GM18508 (cell line): ENCODE measurements around the gene MAGOH.

Source experiments
- ATAC-seq: cut with Tn5 transposase; IDR thresholded peaks from one replicate; pipeline ENCODE4 v1.9.1; 2021; ENCODE audit warnings: moderate number of reproducible peaks; ENCODE audit not compliant: insufficient read depth, unreplicated experiment

The MAGOH gene

GRCh38 chr1:53271446-53272090 is 33.2 kb upstream of the MAGOH start:
- no peak for ATAC-seq

- ATAC-seq: no peak
These were observed 32.6 kb upstream of the MAGOH start for GRCh38 chr1:53270873-53271272.

- ATAC-seq: no peak
These were observed 31.8 kb upstream of the MAGOH start for GRCh38 chr1:53270107-53270506.

- no peak for ATAC-seq
These were observed 29.4 kb upstream of the MAGOH start for GRCh38 chr1:53267761-53268160.

GRCh38 chr1:53266038-53266437 is 27.7 kb upstream of the MAGOH start:
- no peak for ATAC-seq

- ATAC-seq: no peak
These were observed 27.3 kb upstream of the MAGOH start for GRCh38 chr1:53265581-53265980.

- ATAC-seq: no peak
These were observed 25.7 kb upstream of the MAGOH start for GRCh38 chr1:53264048-53264447.

- ATAC-seq: no peak
These were observed 23.7 kb upstream of the MAGOH start for GRCh38 chr1:53262000-53262399.

GRCh38 chr1:53260631-53261247 is 22.4 kb upstream of the MAGOH start:
- ATAC-seq: no peak

GRCh38 chr1:53259932-53260331 is 21.6 kb upstream of the MAGOH start:
- ATAC-seq: no peak

GRCh38 chr1:53258216-53258615 is 19.9 kb upstream of the MAGOH start:
- no peak for ATAC-seq

- no peak for ATAC-seq
These were observed 19.2 kb upstream of the MAGOH start for GRCh38 chr1:53257454-53258081.

GRCh38 chr1:53256511-53257453 is 18.5 kb upstream of the MAGOH start:
- no peak for ATAC-seq

GRCh38 chr1:53255031-53255430 is 16.7 kb upstream of the MAGOH start:
- ATAC-seq: no peak

- no peak for ATAC-seq
These were observed 15.8 kb upstream of the MAGOH start for GRCh38 chr1:53254011-53254640.

- no peak for ATAC-seq
These were observed 12.0 kb upstream of the MAGOH start for GRCh38 chr1:53250325-53250724.

GRCh38 chr1:53249706-53250105 is 11.4 kb upstream of the MAGOH start:
- no peak for ATAC-seq

- no peak for ATAC-seq
These were observed 8.2 kb upstream of the MAGOH start for GRCh38 chr1:53246261-53247134.

GRCh38 chr1:53244141-53244540 is 5.8 kb upstream of the MAGOH start:
- no peak for ATAC-seq
